GM06990 (cell line): ENCODE data around the gene SLC22A24.

Source experiments
- DNase-seq: peaks from one replicate; pipeline ENCODE4 v3.0.0-alpha.2; 2011; ENCODE audit not compliant: insufficient read length; ENCODE audit errors: extremely low read depth
- H3K27me3 ChIP-seq: replicated peaks from 2 replicates; pipeline ENCODE4 v1.6.0; 2011; ENCODE audit warnings: low read length; ENCODE audit not compliant: control insufficient read depth, insufficient read depth
- H3K36me3 ChIP-seq: 2 replicates; pipeline ENCODE4 v1.5.1; 2011; ENCODE audit warnings: low read length; ENCODE audit not compliant: control insufficient read depth, insufficient read depth
- H3K4me3 ChIP-seq: replicated peaks from 2 replicates; pipeline ENCODE4 v1.5.1; 2011; ENCODE audit warnings: low read depth, mild to moderate bottlenecking, control low read depth, low read length
- CTCF ChIP-seq: IDR thresholded peaks from 2 replicates; pipeline ENCODE4 v1.5.1; 2011; ENCODE audit warnings: low read length, control low read depth, mild to moderate bottlenecking, inconsistent platforms; ENCODE audit not compliant: insufficient read depth, poor library complexity, severe bottlenecking

The SLC22A24 gene

GRCh38 chr11:63042596-63042995 lies 101.4 kb downstream of the SLC22A24 start:
- DNase-seq, result no peak
- Histone ChIP-seq H3K27me3 (no peaks in the 10 kb centered on the region), H3K36me3 (no peaks in the 10 kb centered on the region), H3K4me3 (no peak overlapping the region)
- no peak for TF ChIP-seq CTCF

- TF ChIP-seq CTCF, result no peak
- Histone ChIP-seq H3K4me3 (no peak overlapping the region), H3K27me3 (no peaks in the 10 kb centered on the region; the same call in 1 of the 2 replicates), H3K36me3 (no peaks in the 10 kb centered on the region)
- no peak for DNase-seq
These were observed 111.6 kb downstream of the SLC22A24 start for GRCh38 chr11:63032457-63032856.
